Neural progenitor cell (in vitro differentiated cells): ENCODE data around the gene ABHD12.

Source experiments
- EZH2 ChIP-seq: fragments of 200-600 bp; sonication (generic); IDR thresholded peaks from 2 replicates; pipeline ENCODE4 v1.6.1; 2017; ENCODE audit warnings: antibody characterized with exemption, mild to moderate bottlenecking, moderate library complexity
- EZH2phosphoT487 ChIP-seq: fragments of 200-600 bp; sonication (generic); IDR thresholded peaks from 2 replicates; pipeline ENCODE4 v1.6.1; 2017; ENCODE audit warnings: antibody characterized with exemption
- TF ChIP-seq, protein P1 (sequence below): fragments of 200-600 bp; sonication (generic); IDR thresholded peaks from 2 replicates; pipeline ENCODE4 v1.5.1; 2017; ENCODE audit warnings: antibody characterized with exemption, mild to moderate bottlenecking

DNA sequence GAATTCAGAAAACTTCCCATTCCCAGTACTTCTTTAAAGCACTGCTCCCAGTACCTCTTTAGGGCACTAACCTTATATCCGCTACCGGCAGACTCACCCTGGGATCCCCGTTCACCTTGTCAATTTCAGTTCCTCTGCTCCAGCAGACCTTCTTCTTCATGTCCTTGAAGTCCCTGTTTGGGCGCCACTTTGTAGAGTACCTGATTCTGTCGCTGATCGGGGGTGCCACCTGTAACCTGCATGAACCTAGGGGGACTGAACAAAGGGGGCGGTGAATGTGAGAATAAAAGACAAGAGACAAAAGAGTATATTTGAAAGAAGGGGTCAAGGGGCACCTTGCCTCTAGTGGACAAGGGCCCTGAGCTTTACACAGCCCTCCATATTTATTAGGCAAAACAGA is 11.9 kb upstream of the ABHD12 start:
- no peak for TF ChIP-seq EZH2
- TF ChIP-seq, protein P1, sequence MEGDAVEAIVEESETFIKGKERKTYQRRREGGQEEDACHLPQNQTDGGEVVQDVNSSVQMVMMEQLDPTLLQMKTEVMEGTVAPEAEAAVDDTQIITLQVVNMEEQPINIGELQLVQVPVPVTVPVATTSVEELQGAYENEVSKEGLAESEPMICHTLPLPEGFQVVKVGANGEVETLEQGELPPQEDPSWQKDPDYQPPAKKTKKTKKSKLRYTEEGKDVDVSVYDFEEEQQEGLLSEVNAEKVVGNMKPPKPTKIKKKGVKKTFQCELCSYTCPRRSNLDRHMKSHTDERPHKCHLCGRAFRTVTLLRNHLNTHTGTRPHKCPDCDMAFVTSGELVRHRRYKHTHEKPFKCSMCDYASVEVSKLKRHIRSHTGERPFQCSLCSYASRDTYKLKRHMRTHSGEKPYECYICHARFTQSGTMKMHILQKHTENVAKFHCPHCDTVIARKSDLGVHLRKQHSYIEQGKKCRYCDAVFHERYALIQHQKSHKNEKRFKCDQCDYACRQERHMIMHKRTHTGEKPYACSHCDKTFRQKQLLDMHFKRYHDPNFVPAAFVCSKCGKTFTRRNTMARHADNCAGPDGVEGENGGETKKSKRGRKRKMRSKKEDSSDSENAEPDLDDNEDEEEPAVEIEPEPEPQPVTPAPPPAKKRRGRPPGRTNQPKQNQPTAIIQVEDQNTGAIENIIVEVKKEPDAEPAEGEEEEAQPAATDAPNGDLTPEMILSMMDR = no peak
- no peak for TF ChIP-seq EZH2phosphoT487
